GM12878 (cell line): ENCODE data around the gene EIF2B5. TPM values are rescaled to one million over a fixed set of nuclear protein-coding genes. Genes with fewer than 3 reads are reported as not detected.

ENCODE experiments used
- ATAC-seq: fragments of 200-7000 bp; cut with Tn5 transposase; 3 replicates; pipeline ENCODE4 v1.9.1; 2020; ENCODE audit warnings: mild to moderate bottlenecking, moderate library complexity
- BruUV-seq: library from RNA; stranded (reverse); fragments of 400-500 nt; replicated peaks from 2 replicates; lab custom pipeline; 2021; lab: Mats Ljungman, UMichigan
- CTCF ChIA-PET: fragments of 300-600 bp; sonication (Branson Sonifier 250); formaldehyde crosslinking; extraction: SDS; loops from one replicate; lab custom pipeline; 2021; ENCODE audit warnings: inconsistent platforms; lab: Yijun Ruan, JAX
- POLR2A ChIA-PET: fragments of 350-600 bp; formaldehyde crosslinking; extraction: SDS; loops from one replicate; lab custom pipeline; 2021; ENCODE audit warnings: inconsistent platforms; lab: Charles Lee
- RAD21 ChIA-PET: fragments of 300-600 bp; sonication (Branson Sonifier 250); formaldehyde crosslinking; loops from one replicate; lab custom pipeline; 2023; ENCODE audit warnings: antibody characterized with exemption; ENCODE audit not compliant: unreplicated experiment; lab: Charles Lee
- SMC1A ChIA-PET: fragments of 300-600 bp; sonication (Branson Sonifier 250); formaldehyde crosslinking; loops from one replicate; lab custom pipeline; 2023; ENCODE audit not compliant: unreplicated experiment, uncharacterized antibody; lab: Charles Lee
- DNase-seq: peaks from one replicate; pipeline ENCODE4 v3.0.0-alpha.2; 2011; ENCODE audit warnings: low read depth, low spot score
- FAIRE-seq: peaks from 3 replicates; lab custom pipeline; 2011; peaks lifted over from hg19 to GRCh38; lab: Jason Lieb, UNC
- H2AFZ ChIP-seq: 2 replicates; pipeline ENCODE4 v1.6.0; 2011; ENCODE audit warnings: low read depth, low read length, control low read depth; ENCODE audit not compliant: control insufficient read depth
- H3K27ac ChIP-seq: 2 replicates; pipeline ENCODE4 v1.5.1; 2011; ENCODE audit warnings: control low read depth; ENCODE audit not compliant: control insufficient read depth, insufficient read depth
- H3K27me3 ChIP-seq, 2 experiments: replicated peaks in 1 of 2; 2 replicates each; pipeline versions ENCODE4 v1.6.0 to v1.6.1; 2011; ENCODE audit warnings: low read length in 1 of 2; ENCODE audit not compliant: control insufficient read depth in 2 of 2, insufficient read depth in 2 of 2
- H3K36me3 ChIP-seq, 2 experiments: 2 replicates each; pipeline ENCODE4 v1.5.1; 2011; ENCODE audit warnings: low read length in 1 of 2; ENCODE audit not compliant: control insufficient read depth in 2 of 2, insufficient read depth in 2 of 2
- H3K4me1 ChIP-seq: 2 replicates; pipeline ENCODE4 v1.6.1; 2011; ENCODE audit warnings: mild to moderate bottlenecking, low read length, moderate library complexity, mixed read lengths; ENCODE audit not compliant: control insufficient read depth, insufficient read depth
- H3K4me2 ChIP-seq: 2 replicates; pipeline ENCODE4 v1.6.0; 2011; ENCODE audit warnings: control low read depth; ENCODE audit not compliant: control insufficient read depth, insufficient read depth
- H3K4me3 ChIP-seq: fragments of 200-600 bp; sonication (generic); 2 replicates; pipeline ENCODE4 v1.5.1; 2016
- H3K79me2 ChIP-seq: 2 replicates; pipeline ENCODE4 v1.6.0; 2011; ENCODE audit warnings: low read length; ENCODE audit not compliant: control insufficient read depth, insufficient read depth
- H3K9ac ChIP-seq: 2 replicates; pipeline ENCODE4 v1.8.0; 2011; ENCODE audit warnings: low read length, control low read depth, mixed read lengths; ENCODE audit not compliant: control insufficient read depth, insufficient read depth
- H3K9me3 ChIP-seq: replicated peaks from 3 replicates; pipeline ENCODE4 v1.5.1; 2011; ENCODE audit warnings: mild to moderate bottlenecking, low read length; ENCODE audit not compliant: control insufficient read depth, insufficient read depth
- H4K20me1 ChIP-seq: 2 replicates; pipeline ENCODE4 v1.6.0; 2011; ENCODE audit not compliant: control insufficient read depth, insufficient read depth
- JUND ChIP-seq: IDR thresholded peaks from 2 replicates; pipeline ENCODE4 v1.6.1; 2012; ENCODE audit warnings: low read depth, mild to moderate bottlenecking, low read length, improper control_type of control experiment, moderate library complexity
- PML ChIP-seq: IDR thresholded peaks from 2 replicates; pipeline ENCODE4 v1.6.1; 2012; ENCODE audit warnings: low read length, inconsistent platforms
- SPI1 ChIP-seq: IDR thresholded peaks from 2 replicates; pipeline ENCODE4 v1.6.1; 2011; ENCODE audit warnings: low read depth, mild to moderate bottlenecking, low read length, moderate library complexity, borderline replicate concordance; ENCODE audit not compliant: insufficient read depth
- TCF7 ChIP-seq: IDR thresholded peaks from 2 replicates; pipeline ENCODE4 v1.6.1; 2014; ENCODE audit warnings: antibody characterized with exemption, borderline replicate concordance
- ZNF592 ChIP-seq: fragments of 450-650 bp; IDR thresholded peaks from 2 replicates; pipeline ENCODE4 v1.6.1; 2017; ENCODE audit warnings: mild to moderate bottlenecking, moderate library complexity
- WGBS: methylation state at CpG from one replicate; pipeline ENCODE4 v1.1.6; 2016; ENCODE audit warnings: low lambda C conversion rate; ENCODE audit not compliant: insufficient replicate concordance, insufficient coverage; ENCODE audit errors: missing lambda C conversion rate; 5-methylcytosine and 5-hydroxymethylcytosine counted together
- in situ Hi-C: fragments of 300-500 bp; cut with MboI; formaldehyde crosslinking; loops from 9 replicates; pipeline ENCODE4 v1.14.3; 2018; ENCODE audit warnings: mixed read lengths
- intact Hi-C: fragments of 100-400 bp; cut with micrococcal nuclease; formaldehyde crosslinking; loops from one replicate; pipeline ENCODE4 v1.14.2; 2022; ENCODE audit not compliant: unreplicated experiment
- polyA plus RNA-seq, 11 experiments: library from polyadenylated mRNA; depleted of rRNA in 4 of 11; unstranded in 6 of 11; stranded (reverse) in 5 of 11; fragments of >200 nt; fragmentation: Nextera tagmentation in 4 of 11; fragmentation: Illumina TruSeq in 1 of 11; extraction: Ambion mirVana in 4 of 11; extraction: Trizol in 1 of 11; gene quantifications; 1 replicate in 1 of 11; 2 replicates in 10 of 11; pipeline versions ENCODE4 v1.2.1 to v1.2.3, GENCODE V29; 2011 to 2016; ENCODE audit warnings: inconsistent platforms in 2 of 11, missing spikeins in 2 of 11, low read depth in 1 of 11
- total RNA-seq, 4 experiments: library from RNA; depleted of rRNA in 3 of 4; stranded (reverse); fragments of >200 nt in 3 of 4; fragmentation: Illumina TruSeq in 1 of 4; extraction: Trizol in 1 of 4; gene quantifications; 2 replicates each; pipeline versions ENCODE4 v1.2.1 to v1.2.3, GENCODE V29; 2013 to 2021

EIF2B5 gene
- total and polyA plus RNA-seq, 10 of the 15 experiments (the other 5 are each of a cell fraction or from before 2014, with no cell fraction given), result 13.7 to 82.7 (median 52.2) TPM

GRCh38 chr3:184096811-184097383 lies 38.3 kb upstream of the EIF2B5 start, which contains the start of gene HTR3E:
TSS of gene HTR3E (plus strand) at chr3:184097064. CDS start at chr3:184097530, 466 bp downstream.
- POLR2A ChIA-PET, result no interaction called here
- 64% methylated on average over 7 of the region's 7 CpGs for WGBS
- ATAC-seq, result no peak; the same call in 2 of the 3 replicates
- H3K79me2 ChIP-seq, result no peaks in the 10 kb centered on the region
- H3K9me3 ChIP-seq, result no peaks in the 10 kb centered on the region; the same call in 2 of the 3 replicates
- SMC1A ChIA-PET, result no interaction called here
- TF ChIP-seq PML, result no peak
- peak; percentile 69; the same call in 1 of the 2 replicates for TF ChIP-seq SPI1
- TF ChIP-seq ZNF592, result no peak
- no peak for TF ChIP-seq TCF7
- TF ChIP-seq JUND, result no peak
- intact Hi-C loops, result no loop called here
- H3K27ac ChIP-seq, result no peak within 1 kb of the TSS
- H3K27me3 ChIP-seq, result no peaks in the 10 kb centered on the region
- RAD21 ChIA-PET, result no interaction called here
- in situ Hi-C loops, result no loop called here
- H4K20me1 ChIP-seq, result no peaks in the 10 kb centered on the region
- H3K4me1 ChIP-seq, result no peaks in the 10 kb centered on the region
- H3K4me2 ChIP-seq, result no peak within 1 kb of the TSS
- no peaks in the 10 kb centered on the region for H3K36me3 ChIP-seq
- BruUV-seq, result no TSS peak
- H2AFZ ChIP-seq, result no peak within 1 kb of the TSS
- CTCF ChIA-PET, result no interaction called here
- H3K4me3 ChIP-seq, result no peak within 1 kb of the TSS
- DNase-seq, result no peak
- peak; percentile 41 for FAIRE-seq
- H3K9ac ChIP-seq, result no peak within 1 kb of the TSS
